ENCODE results near the gene SMIM27.
A peak's percentile ranks its signal among the peaks of the same experiment; 100 is the strongest.

Gene SMIM27

DNA sequence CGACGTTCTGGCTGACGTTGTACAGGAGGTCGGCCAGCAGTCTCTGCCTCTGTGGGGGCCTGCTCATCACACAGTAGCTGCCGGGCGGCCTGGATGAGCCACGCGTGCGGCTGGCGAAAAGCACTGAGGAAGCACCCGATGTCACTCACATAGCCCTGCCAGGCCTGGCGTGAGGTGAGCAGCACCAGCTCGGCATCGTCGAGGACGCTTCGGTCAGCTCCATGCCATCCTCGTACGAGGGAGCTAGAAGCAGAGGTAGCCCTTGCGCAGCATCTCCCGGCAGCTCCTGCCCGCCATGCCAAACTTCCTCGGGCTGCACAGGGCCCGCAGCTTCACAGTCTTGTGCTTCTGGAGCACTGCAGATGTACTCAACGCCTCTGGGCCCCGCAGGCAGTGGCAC is 14.6 kb downstream of the SMIM27 start:
- H3K4me3 ChIP-seq (ENCODE audit: low read length): no peak overlapping the region
- no peaks in the 10 kb centered on the region for H3K36me3 ChIP-seq (ENCODE audit: control insufficient read depth, insufficient read depth, low read length)
- H3K9ac ChIP-seq (ENCODE audit: low read length): no peak overlapping the region
- no peaks in the 10 kb centered on the region for H3K9me3 ChIP-seq (ENCODE audit: control insufficient read depth, low read length)
- H3K4me1 ChIP-seq (ENCODE audit: control insufficient read depth, insufficient read depth, low read length): peaks cover 5% of the 10 kb centered on the region
- no peaks in the 10 kb centered on the region for H3K27me3 ChIP-seq (ENCODE audit: control insufficient read depth, insufficient read depth, low read length)

DNA sequence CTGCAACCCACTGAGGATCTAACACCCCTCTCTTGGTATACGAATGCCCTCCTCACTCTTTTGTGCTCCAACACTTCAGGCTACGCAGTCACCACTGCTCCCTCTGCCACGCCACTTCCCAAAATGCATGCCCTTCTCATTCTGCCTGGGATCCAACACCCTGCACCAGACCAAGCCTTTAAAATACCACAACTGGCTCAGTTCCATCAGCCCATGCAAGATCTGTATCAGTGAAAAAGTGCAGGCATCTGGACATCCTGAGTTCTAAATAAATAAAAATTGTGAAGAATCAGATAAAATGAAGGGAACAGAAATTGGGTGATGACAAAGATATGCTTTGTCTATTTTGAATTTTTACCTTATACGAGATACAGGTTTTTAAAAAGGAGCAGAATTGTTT is 18.1 kb downstream of the SMIM27 start:
- Histone ChIP-seq H3K4me3 (ENCODE audit: low read length) (no peak overlapping the region), H3K9me3 (ENCODE audit: control insufficient read depth, low read length) (no peaks in the 10 kb centered on the region), H3K9ac (ENCODE audit: low read length) (no peak overlapping the region), H3K27me3 (ENCODE audit: control insufficient read depth, insufficient read depth, low read length) (no peaks in the 10 kb centered on the region), H3K36me3 (ENCODE audit: control insufficient read depth, insufficient read depth, low read length) (no peaks in the 10 kb centered on the region), H3K4me1 (ENCODE audit: control insufficient read depth, insufficient read depth, low read length) (peaks cover 11% of the 10 kb centered on the region)

DNA sequence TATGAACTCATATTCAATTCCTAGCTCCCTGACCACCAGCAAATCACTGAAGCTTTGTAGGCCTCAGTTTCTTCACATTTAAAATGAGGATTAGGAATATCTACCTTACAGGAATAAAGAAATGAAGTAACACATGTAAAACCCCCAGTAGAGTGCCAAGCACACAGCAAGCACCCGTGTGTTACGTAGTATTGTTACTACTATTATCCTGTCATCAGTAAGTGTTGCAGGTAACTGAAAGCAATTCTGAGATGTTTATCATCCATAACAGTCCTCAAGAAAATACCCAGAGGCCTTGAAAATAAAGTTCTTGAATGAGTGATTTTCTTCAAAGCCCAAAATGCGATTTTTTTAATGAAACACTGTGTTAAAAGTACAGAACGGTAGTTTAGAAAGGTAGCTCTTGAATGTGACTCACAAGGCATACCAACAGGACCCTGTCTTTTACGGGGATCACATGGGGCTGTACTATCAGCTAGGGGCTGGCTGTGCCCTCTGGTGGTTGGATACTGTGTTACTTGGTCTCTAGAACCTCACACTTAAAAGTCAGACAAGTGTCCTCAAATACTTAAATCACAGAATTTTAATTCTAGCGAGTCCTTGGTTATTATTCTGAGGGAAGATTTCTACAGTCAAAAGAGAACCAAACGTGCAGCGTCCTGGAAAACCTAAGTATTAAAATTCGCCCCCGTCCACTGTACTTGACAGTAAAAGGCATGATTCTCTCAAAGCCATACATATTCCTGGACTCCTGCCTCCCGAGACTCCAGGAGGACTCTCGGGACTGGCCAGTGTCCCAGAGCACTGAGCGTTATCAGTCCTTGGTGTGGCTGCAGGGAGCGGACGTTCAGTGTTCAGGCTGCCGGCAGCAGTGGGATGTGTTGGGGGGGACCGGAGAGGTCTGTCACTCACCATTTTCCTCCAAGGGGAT is 20.1 kb downstream of the SMIM27 start:
- H3K9ac ChIP-seq (ENCODE audit: low read length): peak overlapping the region; percentile 85
- H3K4me3 ChIP-seq (ENCODE audit: low read length): peak overlapping the region; percentile 52

DNA sequence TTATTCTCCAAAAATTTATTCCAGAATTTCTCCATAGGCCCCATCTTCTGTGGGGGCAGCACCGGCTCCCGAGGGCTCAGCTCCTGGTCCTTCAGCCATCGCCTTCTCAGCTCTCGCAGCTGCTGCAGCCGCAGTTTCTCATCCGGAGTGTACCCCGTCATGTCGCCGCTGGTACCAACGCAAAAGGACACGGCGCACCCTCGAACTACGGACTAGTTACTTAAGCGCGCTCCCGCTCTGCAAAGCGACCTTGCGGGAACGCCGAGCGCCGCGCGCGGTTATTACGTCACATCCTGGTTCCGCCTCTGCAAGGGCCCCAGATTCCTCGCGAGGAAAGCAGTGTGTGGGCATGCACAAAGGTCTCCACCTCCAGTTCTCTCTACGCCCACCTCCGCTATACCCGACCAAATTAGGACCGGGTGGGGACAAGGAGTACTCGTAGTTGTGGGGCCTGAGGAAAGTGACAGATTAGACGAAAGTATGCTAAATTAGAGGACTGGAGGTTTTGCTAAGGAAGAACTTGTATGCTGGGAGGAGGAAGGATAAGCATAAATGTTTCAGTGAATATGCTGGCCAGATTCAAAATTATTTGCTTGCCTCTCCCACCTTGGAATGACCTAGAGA is 20.9 kb downstream of the SMIM27 start, which contains the start of gene NDUFB6:
Gene NDUFB6, minus strand, starts transcription at position 260 of the 624 bp plus-strand sequence. Its CDS starts 99 bp downstream, at position 161.
- H3K4me1 ChIP-seq (ENCODE audit: control insufficient read depth, insufficient read depth, low read length): peaks cover 11% of the 10 kb centered on the region
- H3K27me3 ChIP-seq (ENCODE audit: control insufficient read depth, insufficient read depth, low read length): no peaks in the 10 kb centered on the region
- H3K4me3 ChIP-seq (ENCODE audit: low read length): peak within 1 kb of the TSS; percentile 52
- H3K36me3 ChIP-seq (ENCODE audit: control insufficient read depth, insufficient read depth, low read length): no peaks in the 10 kb centered on the region
- H3K9ac ChIP-seq (ENCODE audit: low read length): peak within 1 kb of the TSS; percentile 85
- no peaks in the 10 kb centered on the region for H3K9me3 ChIP-seq (ENCODE audit: control insufficient read depth, low read length)

More for the DNA sequence above, 20.1 kb downstream of the SMIM27 start:
- H3K4me1 ChIP-seq (ENCODE audit: control insufficient read depth, insufficient read depth, low read length): peaks cover 11% of the 10 kb centered on the region
- H3K36me3 ChIP-seq (ENCODE audit: control insufficient read depth, insufficient read depth, low read length): no peaks in the 10 kb centered on the region
- no peaks in the 10 kb centered on the region for H3K9me3 ChIP-seq (ENCODE audit: control insufficient read depth, low read length)
- H3K27me3 ChIP-seq (ENCODE audit: control insufficient read depth, insufficient read depth, low read length): no peaks in the 10 kb centered on the region

DNA sequence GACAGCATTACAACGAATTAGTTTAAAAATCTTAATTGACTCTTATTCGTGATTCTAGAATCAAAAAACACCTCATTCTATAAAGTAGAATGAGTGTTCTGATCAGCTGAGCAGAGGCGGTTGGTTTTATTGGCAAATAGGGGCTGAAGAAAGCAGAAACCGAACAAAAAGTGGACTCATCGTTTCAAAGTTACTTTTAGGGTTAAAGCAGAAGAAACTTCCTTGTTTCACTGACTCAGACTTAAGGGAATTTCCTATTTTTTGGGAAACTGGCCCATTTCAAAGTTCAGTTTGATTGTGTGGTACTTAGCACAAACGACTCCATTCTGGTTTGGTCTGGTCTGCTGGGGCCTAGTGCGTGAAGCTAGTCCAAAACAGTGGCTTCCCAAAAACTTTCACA is 21.7 kb downstream of the SMIM27 start:
- Histone ChIP-seq H3K36me3 (ENCODE audit: control insufficient read depth, insufficient read depth, low read length) (no peaks in the 10 kb centered on the region), H3K4me3 (ENCODE audit: low read length) (no peak overlapping the region), H3K27me3 (ENCODE audit: control insufficient read depth, insufficient read depth, low read length) (no peaks in the 10 kb centered on the region), H3K4me1 (ENCODE audit: control insufficient read depth, insufficient read depth, low read length) (peaks cover 11% of the 10 kb centered on the region), H3K9me3 (ENCODE audit: control insufficient read depth, low read length) (no peaks in the 10 kb centered on the region), H3K9ac (ENCODE audit: low read length) (peak overlapping the region; percentile 85)

DNA sequence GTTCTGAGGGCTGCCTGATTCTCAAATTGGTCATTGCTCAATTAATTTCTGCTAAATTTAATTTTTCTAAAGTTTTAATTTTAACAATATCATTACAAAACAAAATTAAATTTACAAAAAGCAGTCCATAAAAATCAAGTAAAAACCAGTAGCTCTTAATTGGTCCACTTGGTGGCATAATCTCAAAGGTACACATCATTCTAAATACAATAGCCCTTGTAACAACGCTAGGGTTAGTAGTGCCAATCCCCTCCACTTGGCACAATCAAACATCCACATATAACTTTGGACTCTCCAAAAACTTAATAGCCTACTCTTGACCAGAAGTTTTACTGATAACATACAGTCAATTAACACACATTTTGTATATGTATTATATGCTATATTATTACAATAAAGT is 22.7 kb downstream of the SMIM27 start:
- H3K4me3 ChIP-seq (ENCODE audit: low read length): no peak overlapping the region
- no peaks in the 10 kb centered on the region for H3K27me3 ChIP-seq (ENCODE audit: control insufficient read depth, insufficient read depth, low read length)
- H3K9me3 ChIP-seq (ENCODE audit: control insufficient read depth, low read length): no peaks in the 10 kb centered on the region
- no peaks in the 10 kb centered on the region for H3K36me3 ChIP-seq (ENCODE audit: control insufficient read depth, insufficient read depth, low read length)
- no peak overlapping the region for H3K9ac ChIP-seq (ENCODE audit: low read length)
- peaks cover 11% of the 10 kb centered on the region for H3K4me1 ChIP-seq (ENCODE audit: control insufficient read depth, insufficient read depth, low read length)

DNA sequence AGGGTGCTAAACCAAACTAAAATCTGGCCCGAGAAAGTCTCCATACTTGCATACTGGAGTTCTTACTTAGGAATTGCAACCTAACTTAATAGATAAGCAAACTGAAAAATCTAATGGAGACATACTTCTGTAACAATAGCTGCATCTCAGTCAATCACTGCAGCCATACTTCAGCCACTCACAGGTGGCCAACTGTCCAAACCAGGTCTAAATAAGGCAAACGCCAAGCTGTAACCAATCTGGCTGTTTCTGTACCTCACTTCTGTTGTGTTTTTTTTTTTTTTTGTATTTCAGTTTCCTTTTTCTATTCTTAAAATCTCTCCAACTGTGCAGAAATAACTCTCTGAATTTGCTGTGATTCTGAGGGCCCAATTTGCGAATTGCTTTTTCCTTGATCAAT is 25.2 kb downstream of the SMIM27 start:
- no peaks in the 10 kb centered on the region for H3K9me3 ChIP-seq (ENCODE audit: control insufficient read depth, low read length)
- H3K4me3 ChIP-seq (ENCODE audit: low read length): no peak overlapping the region
- no peaks in the 10 kb centered on the region for H3K36me3 ChIP-seq (ENCODE audit: control insufficient read depth, insufficient read depth, low read length)
- no peak overlapping the region for H3K9ac ChIP-seq (ENCODE audit: low read length)
- H3K4me1 ChIP-seq (ENCODE audit: control insufficient read depth, insufficient read depth, low read length): peaks cover under 1% of the 10 kb centered on the region
- H3K27me3 ChIP-seq (ENCODE audit: control insufficient read depth, insufficient read depth, low read length): peaks cover 4% of the 10 kb centered on the region

DNA sequence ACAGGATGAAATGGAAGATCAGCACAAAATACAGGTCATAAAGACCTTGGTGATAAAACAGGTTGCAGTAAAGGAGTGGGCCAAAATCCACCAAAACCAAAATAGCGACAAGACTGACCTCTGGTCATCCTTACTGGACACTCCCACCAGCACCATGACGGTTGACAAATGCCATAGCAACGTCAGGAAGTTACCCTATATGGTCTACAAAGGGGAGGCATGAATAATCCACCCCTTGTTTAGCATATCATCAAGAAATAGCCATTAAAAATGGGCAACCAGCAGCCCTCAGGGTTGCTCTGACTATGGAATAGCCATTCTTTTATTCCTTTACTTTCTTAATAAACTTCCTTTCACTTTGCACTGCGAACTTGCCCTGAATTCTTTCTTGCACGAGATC is 26.8 kb downstream of the SMIM27 start:
- Histone ChIP-seq H3K9me3 (ENCODE audit: control insufficient read depth, low read length) (no peaks in the 10 kb centered on the region), H3K4me3 (ENCODE audit: low read length) (no peak overlapping the region), H3K27me3 (ENCODE audit: control insufficient read depth, insufficient read depth, low read length) (peaks cover 4% of the 10 kb centered on the region), H3K4me1 (ENCODE audit: control insufficient read depth, insufficient read depth, low read length) (no peaks in the 10 kb centered on the region), H3K9ac (ENCODE audit: low read length) (no peak overlapping the region), H3K36me3 (ENCODE audit: control insufficient read depth, insufficient read depth, low read length) (no peaks in the 10 kb centered on the region)

DNA sequence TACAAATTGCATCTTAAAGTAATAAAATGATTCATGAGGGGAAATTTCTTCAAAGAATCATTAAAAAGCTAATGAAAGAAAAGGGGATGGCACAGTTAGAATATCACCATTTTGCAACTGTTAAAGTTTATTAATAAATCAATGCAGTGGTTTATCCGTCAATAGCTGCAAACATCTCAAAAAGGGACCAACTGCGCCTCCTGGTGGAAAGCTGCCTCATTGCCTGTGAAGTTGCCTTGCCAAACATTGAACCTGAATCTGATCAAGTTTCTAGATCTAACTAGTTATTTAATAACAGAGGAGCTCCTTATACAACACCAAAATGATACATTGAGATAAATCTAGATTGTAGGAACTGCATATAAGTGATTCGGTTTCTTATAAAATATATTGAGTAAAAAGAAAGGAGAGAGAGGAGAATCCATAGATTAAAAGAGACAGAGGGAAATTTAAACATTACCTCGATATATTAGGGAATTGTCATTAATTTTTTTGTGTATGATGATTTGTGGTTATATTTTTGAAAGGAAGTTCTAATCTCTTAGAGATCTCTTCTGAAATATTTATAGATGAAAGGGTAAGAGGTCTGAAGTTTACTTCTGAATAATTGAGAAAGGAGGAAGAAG is 27.7 kb downstream of the SMIM27 start:
- Histone ChIP-seq H3K4me1 (ENCODE audit: control insufficient read depth, insufficient read depth, low read length) (no peaks in the 10 kb centered on the region), H3K4me3 (ENCODE audit: low read length) (no peak overlapping the region), H3K27me3 (ENCODE audit: control insufficient read depth, insufficient read depth, low read length) (peaks cover 4% of the 10 kb centered on the region), H3K36me3 (ENCODE audit: control insufficient read depth, insufficient read depth, low read length) (no peaks in the 10 kb centered on the region), H3K9ac (ENCODE audit: low read length) (no peak overlapping the region), H3K9me3 (ENCODE audit: control insufficient read depth, low read length) (no peaks in the 10 kb centered on the region)

DNA sequence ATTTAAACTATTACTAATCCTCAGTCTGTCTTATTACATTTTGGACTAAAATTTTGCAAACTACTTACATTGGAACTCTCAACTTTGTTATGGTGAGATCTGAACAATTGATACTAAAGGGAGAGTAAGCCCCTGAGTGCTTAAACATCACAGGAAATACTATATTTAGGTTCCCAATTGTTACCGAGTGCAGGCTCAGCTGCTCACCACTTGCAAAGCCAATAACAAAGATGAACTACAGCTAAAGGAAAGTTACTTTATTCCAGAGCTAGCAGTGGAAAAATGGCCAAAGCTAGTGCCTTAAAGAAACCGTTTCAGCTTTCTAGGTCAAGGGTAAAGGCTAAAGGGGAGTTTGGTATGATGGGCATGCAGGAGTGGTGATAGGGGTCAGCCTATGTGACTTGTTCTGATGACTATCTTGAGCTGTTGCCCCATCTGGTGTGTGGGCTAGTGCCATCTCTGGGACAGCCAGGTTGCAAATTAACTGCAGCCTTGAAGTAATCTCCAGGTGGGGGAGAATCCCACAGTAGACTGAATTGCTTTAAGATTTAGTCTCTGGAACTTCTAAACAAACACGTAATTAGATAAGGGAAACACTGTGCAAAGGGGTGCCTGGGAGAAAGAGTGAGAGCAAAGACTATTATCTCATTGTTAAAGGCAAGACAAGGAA is 28.6 kb downstream of the SMIM27 start:
- no peaks in the 10 kb centered on the region for H3K4me1 ChIP-seq (ENCODE audit: control insufficient read depth, insufficient read depth, low read length)
- no peak overlapping the region for H3K9ac ChIP-seq (ENCODE audit: low read length)
- H3K36me3 ChIP-seq (ENCODE audit: control insufficient read depth, insufficient read depth, low read length): no peaks in the 10 kb centered on the region
- H3K4me3 ChIP-seq (ENCODE audit: low read length): no peak overlapping the region
- H3K27me3 ChIP-seq (ENCODE audit: control insufficient read depth, insufficient read depth, low read length): peaks cover 4% of the 10 kb centered on the region
- no peaks in the 10 kb centered on the region for H3K9me3 ChIP-seq (ENCODE audit: control insufficient read depth, low read length)

DNA sequence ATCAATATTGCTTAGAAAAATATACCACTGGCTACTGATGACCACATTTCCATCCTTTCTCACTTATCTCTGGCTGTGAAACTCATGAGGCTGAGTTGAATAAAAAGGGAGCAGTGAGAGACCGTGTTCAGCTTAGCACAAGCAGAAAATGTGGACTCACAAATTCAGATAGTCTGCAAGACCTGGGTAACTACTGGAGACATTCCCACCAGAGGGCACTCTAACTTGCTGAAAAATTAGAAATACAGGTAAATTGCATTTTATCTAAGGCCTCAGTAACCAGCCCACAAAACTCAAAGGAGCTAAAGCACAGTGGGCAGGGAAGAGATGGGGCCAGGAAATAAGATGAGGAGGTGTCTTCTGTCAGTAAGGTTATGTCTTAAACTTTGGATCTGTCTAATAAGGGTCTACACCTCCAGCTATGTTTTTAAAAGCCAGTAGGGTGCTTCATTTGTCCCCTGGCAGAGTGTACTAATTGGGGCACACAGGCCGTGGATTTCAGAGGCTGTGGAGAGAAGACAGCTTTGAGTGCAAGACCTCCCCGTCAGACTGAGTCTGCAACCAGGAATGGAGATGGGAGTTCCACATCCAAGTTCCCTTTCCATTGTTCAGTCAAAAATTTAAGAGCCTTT is 29.5 kb downstream of the SMIM27 start:
- H3K4me1 ChIP-seq (ENCODE audit: control insufficient read depth, insufficient read depth, low read length): no peaks in the 10 kb centered on the region

More for the DNA sequence above, 29.5 kb downstream of the SMIM27 start:
- peaks cover 4% of the 10 kb centered on the region for H3K27me3 ChIP-seq (ENCODE audit: control insufficient read depth, insufficient read depth, low read length)
- no peak overlapping the region for H3K4me3 ChIP-seq (ENCODE audit: low read length)
- no peaks in the 10 kb centered on the region for H3K9me3 ChIP-seq (ENCODE audit: control insufficient read depth, low read length)
- H3K9ac ChIP-seq (ENCODE audit: low read length): no peak overlapping the region
- H3K36me3 ChIP-seq (ENCODE audit: control insufficient read depth, insufficient read depth, low read length): no peaks in the 10 kb centered on the region

Measured in mucosa of stomach (tissue), 1 donor.